ENCODE data around the gene NPM3. TPM values are rescaled to one million over a fixed set of nuclear protein-coding genes. Genes with fewer than 3 reads are reported as not detected.

The NPM3 gene
- total and polyA plus RNA-seq, 8 donors = 30.7 to 54.9 (median 51.2) TPM

GRCh38 chr10:101785801-101786200 is 2.6 kb upstream of the NPM3 start:
- Histone ChIP-seq H3K4me3 (no peak overlapping the region), H3K27me3 (no peaks in the 10 kb centered on the region), H3K4me1 (peaks cover 8 to 30% of the 10 kb centered on the region in 2 donors), H3K27ac (no peak overlapping the region), H3K36me3 (peaks cover 0 to 59% of the 10 kb centered on the region in 2 donors), H3K9me3 (no peaks in the 10 kb centered on the region)
- intact Hi-C loops (cut with DNase I) = no loop called here
- TF ChIP-seq CTCF (IDR thresholded peaks at IDR 0.05) = no peak
- no peak for ATAC-seq
- DNase-seq = no peak

GRCh38 chr10:101784558-101784957 is 1.3 kb upstream of the NPM3 start:
- no peak overlapping the region for H3K27ac ChIP-seq
- H3K9me3 ChIP-seq = no peaks in the 10 kb centered on the region
- peaks cover 16 to 42% of the 10 kb centered on the region in 2 donors for H3K4me1 ChIP-seq
- peaks cover 0 to 47% of the 10 kb centered on the region in 2 donors for H3K36me3 ChIP-seq
- intact Hi-C loops (cut with DNase I) = no loop called here
- no peak overlapping the region for H3K4me3 ChIP-seq
- H3K27me3 ChIP-seq = peaks cover 0 to 8% of the 10 kb centered on the region in 2 donors
- ATAC-seq = no peak
- no peak for TF ChIP-seq CTCF (IDR thresholded peaks at IDR 0.05)
- DNase-seq = no peak

- Histone ChIP-seq H3K36me3 (peaks cover 0 to 38% of the 10 kb centered on the region in 2 donors), H3K9me3 (no peaks in the 10 kb centered on the region), H3K27ac (peak overlapping the region; percentile 18 to 45), H3K4me1 (peaks cover 20 to 50% of the 10 kb centered on the region in 2 donors), H3K27me3 (peaks cover 0 to 16% of the 10 kb centered on the region in 2 donors), H3K4me3 (peak overlapping the region; percentile 61 to 62)
- intact Hi-C loops (cut with DNase I) = no loop called here
- DNase-seq = no peak
- no peak for TF ChIP-seq CTCF (IDR thresholded peaks at IDR 0.05)
- no peak for ATAC-seq
These were observed 481 bp upstream of the NPM3 start for GRCh38 chr10:101783736-101784118.

- Histone ChIP-seq H3K36me3 (peaks cover 0 to 23% of the 10 kb centered on the region in 2 donors), H3K27me3 (peaks cover under 1 to 31% of the 10 kb centered on the region in 2 donors), H3K4me1 (peaks cover 20 to 59% of the 10 kb centered on the region in 2 donors), H3K4me3 (peak overlapping the region; percentile 61 to 62), H3K9me3 (no peaks in the 10 kb centered on the region), H3K27ac (no peak overlapping the region)
- ATAC-seq (no peak), DNase-seq (peak in 1 of 4 donors; percentile 59)
- intact Hi-C loops (cut with DNase I) = no loop called here
- no peak for TF ChIP-seq CTCF (IDR thresholded peaks at IDR 0.05)
These were observed 1.0 kb downstream of the NPM3 start for GRCh38 chr10:101781984-101782810.

- no peak for ATAC-seq
- H3K27ac ChIP-seq = no peak overlapping the region
- H3K36me3 ChIP-seq = peaks cover 0 to 17% of the 10 kb centered on the region in 2 donors
- no peak overlapping the region for H3K4me3 ChIP-seq
- peak in 1 of 4 donors; percentile 33 for DNase-seq
- TF ChIP-seq CTCF (IDR thresholded peaks at IDR 0.05) = no peak
- no peaks in the 10 kb centered on the region for H3K9me3 ChIP-seq
- intact Hi-C loops (cut with DNase I) = no loop called here
- peaks cover 20 to 59% of the 10 kb centered on the region in 2 donors for H3K4me1 ChIP-seq
- H3K27me3 ChIP-seq = peaks cover 5 to 37% of the 10 kb centered on the region in 2 donors
These were observed 1.6 kb downstream of the NPM3 start for GRCh38 chr10:101781655-101781983.

Data from left lung (tissue), 10 donors.